K562 (cell line): Measurements from ENCODE around the gene HTR3C. TPM values are rescaled to one million over a fixed set of nuclear protein-coding genes. Genes with fewer than 3 reads are reported as not detected.

ENCODE experiments used
- C11orf30 ChIP-seq: fragments of 450-650 bp; IDR thresholded peaks from 2 replicates; pipeline ENCODE4 v1.6.1; 2016; ENCODE audit warnings: low read depth, mild to moderate bottlenecking
- CHD1 ChIP-seq: fragments of 200-600 bp; sonication (generic); IDR thresholded peaks from one replicate; pipeline ENCODE4 v1.6.1; 2012; ENCODE audit warnings: mild to moderate bottlenecking, moderate library complexity, low read length, inconsistent platforms
- DNMT1 ChIP-seq: fragments of 450-650 bp; IDR thresholded peaks from 2 replicates; pipeline ENCODE4 v1.6.1; 2016; ENCODE audit warnings: antibody characterized with exemption, mild to moderate bottlenecking
- ERF ChIP-seq: fragments of 450-650 bp; formaldehyde crosslinking; IDR thresholded peaks from 2 replicates; pipeline ENCODE4 v1.4.0; 2020; ENCODE audit warnings: mild to moderate bottlenecking, mixed read lengths
- HNRNPH1 ChIP-seq: fragments of 200-400 bp; formaldehyde crosslinking; optimal IDR thresholded peaks from 2 replicates; pipeline ENCODE3; 2017; ENCODE audit warnings: low read depth, mild to moderate bottlenecking, low read length, moderate library complexity
- IRF2 ChIP-seq: sonication (generic); formaldehyde crosslinking; IDR thresholded peaks from 2 replicates; pipeline ENCODE4 v1.8.1; 2022; ENCODE audit warnings: mild to moderate bottlenecking, missing genetic modification reagents
- MEF2A ChIP-seq: IDR thresholded peaks from 2 replicates; pipeline ENCODE4 v1.6.1; 2011; ENCODE audit warnings: low read depth, mild to moderate bottlenecking, low read length, moderate library complexity; ENCODE audit not compliant: control insufficient read depth
- NEUROD1 ChIP-seq: fragments of 150-350 bp; IDR thresholded peaks from 2 replicates; pipeline ENCODE4 v1.6.1; 2014; ENCODE audit warnings: borderline replicate concordance, low read length, low read depth; ENCODE audit not compliant: partially characterized antibody
- PHTF2 ChIP-seq: fragments of 250-450 bp; sonication (Bioruptor Pico); IDR thresholded peaks from 2 replicates; pipeline ENCODE4 v1.5.0; 2021; ENCODE audit warnings: mild to moderate bottlenecking
- PML ChIP-seq: IDR thresholded peaks from 2 replicates; pipeline ENCODE4 v1.6.1; 2012; ENCODE audit warnings: low read length, inconsistent platforms
- PREB ChIP-seq: sonication (generic); formaldehyde crosslinking; IDR thresholded peaks from 2 replicates; pipeline ENCODE4 v1.8.1; 2023; ENCODE audit warnings: mild to moderate bottlenecking, missing genetic modification reagents
- RBM39 ChIP-seq: fragments of 200-400 bp; formaldehyde crosslinking; optimal IDR thresholded peaks from 2 replicates; pipeline ENCODE3; 2018; ENCODE audit warnings: low read depth, low read length
- TAF1 ChIP-seq: IDR thresholded peaks from 2 replicates; pipeline ENCODE4 v1.6.1; 2011; ENCODE audit warnings: mild to moderate bottlenecking, low read length, moderate library complexity; ENCODE audit not compliant: insufficient read depth, control insufficient read depth, severe bottlenecking; ENCODE audit errors: extremely low read depth
- TBP ChIP-seq: optimal IDR thresholded peaks from 2 replicates; pipeline ENCODE3; 2011; ENCODE audit warnings: low read depth, low read length, improper control_type of control experiment
- TCF7 ChIP-seq: sonication (generic); IDR thresholded peaks from 2 replicates; pipeline ENCODE4 v1.6.1; 2016; ENCODE audit warnings: antibody characterized with exemption, borderline replicate concordance
- ZKSCAN1 ChIP-seq: fragments of 150-350 bp; IDR thresholded peaks from 2 replicates; pipeline ENCODE4 v1.6.1; 2016; ENCODE audit warnings: low read depth, low read length
- ZNF347 ChIP-seq: fragments of 450-650 bp; formaldehyde crosslinking; IDR thresholded peaks from 2 replicates; pipeline ENCODE4 v1.4.0; 2020; ENCODE audit warnings: low read depth, mild to moderate bottlenecking, moderate library complexity
- ZNF780A ChIP-seq: fragments of 250-450 bp; sonication (Bioruptor Pico); IDR thresholded peaks from 2 replicates; pipeline ENCODE4 v1.5.0; 2021; ENCODE audit warnings: mild to moderate bottlenecking
- polyA plus RNA-seq, 8 experiments: library from polyadenylated mRNA; depleted of rRNA in 4 of 8; stranded (reverse) in 5 of 8; unstranded in 3 of 8; fragments of >200 nt; fragmentation: Nextera tagmentation in 2 of 8; fragmentation: Illumina TruSeq in 1 of 8; extraction: Ambion mirVana in 2 of 8; extraction: Trizol in 1 of 8; gene quantifications; 2 replicates each; pipeline versions ENCODE4 v1.2.1 to v1.2.3, GENCODE V29; 2011 to 2014; ENCODE audit warnings: inconsistent platforms in 1 of 8, missing spikeins in 1 of 8
- total RNA-seq, 7 experiments: library from RNA; depleted of rRNA in 6 of 7; stranded (reverse); fragments of >200 nt in 6 of 7; fragmentation: Illumina TruSeq in 2 of 7; extraction: Trizol in 2 of 7; gene quantifications; 2 replicates each; pipeline versions ENCODE4 v1.2.1 to v1.2.3, GENCODE V29; 2011 to 2021; ENCODE audit warnings: low replicate concordance in 1 of 7
- TF ChIP-seq, protein P1 (sequence below): sonication (generic); formaldehyde crosslinking; IDR thresholded peaks from 2 replicates; pipeline ENCODE4 v1.9.0; 2022; ENCODE audit warnings: mild to moderate bottlenecking, missing genetic modification reagents

The HTR3C gene
- total and polyA plus RNA-seq, 9 of the 15 experiments (the other 6 are each of a cell fraction or from before 2014, with no cell fraction given), result 0.04 to 0.06 TPM; not detected in 7

GRCh38 chr3:184016811-184017671 is 35.8 kb upstream of the HTR3C start (continued):
- no peak for TF ChIP-seq PREB
- TF ChIP-seq CHD1, result peak; percentile 26
- no peak for TF ChIP-seq ZKSCAN1
- peak; percentile 64; the same call in 1 of the 2 replicates for TF ChIP-seq ERF (CRISPR knock-in tag)
- TF ChIP-seq IRF2, result peak; percentile 52; the same call in 1 of the 2 replicates
- TF ChIP-seq TCF7, result no peak
- TF ChIP-seq, protein P1, sequence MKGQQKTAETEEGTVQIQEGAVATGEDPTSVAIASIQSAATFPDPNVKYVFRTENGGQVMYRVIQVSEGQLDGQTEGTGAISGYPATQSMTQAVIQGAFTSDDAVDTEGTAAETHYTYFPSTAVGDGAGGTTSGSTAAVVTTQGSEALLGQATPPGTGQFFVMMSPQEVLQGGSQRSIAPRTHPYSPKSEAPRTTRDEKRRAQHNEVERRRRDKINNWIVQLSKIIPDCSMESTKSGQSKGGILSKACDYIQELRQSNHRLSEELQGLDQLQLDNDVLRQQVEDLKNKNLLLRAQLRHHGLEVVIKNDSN (CRISPR knock-in tag), result no peak
- no peak for TF ChIP-seq PML
- 0 out of 2 replicates have a peak, but pooled peaks have one; percentile 40 for TF ChIP-seq DNMT1
- TF ChIP-seq ZNF780A, result no peak
- TF ChIP-seq ZNF347 (CRISPR knock-in tag), result no peak
- peak; percentile 40 for TF ChIP-seq NEUROD1
- no peak for TF ChIP-seq RBM39
- TF ChIP-seq HNRNPH1, result no peak
- TF ChIP-seq TBP, result no peak
- TF ChIP-seq TAF1, result no peak
- TF ChIP-seq PHTF2 (CRISPR knock-in tag), result no peak
- no peak for TF ChIP-seq MEF2A
- TF ChIP-seq C11orf30, result no peak
- TF ChIP-seq, all 486 proteins: peak for 80
